SU-DHL-6 (cell line): ENCODE data around the gene CCL20.

Experiments used
- H2AFZ ChIP-seq: fragments of 200-600 bp; sonication (generic); 2 replicates; pipeline ENCODE4 v1.6.1; 2014; ENCODE audit warnings: low read depth, mild to moderate bottlenecking, moderate library complexity, mixed read lengths, antibody characterized with exemption, low read length; ENCODE audit not compliant: severe bottlenecking
- H3F3A ChIP-seq: fragments of 200-600 bp; shearing (Covaris generic); 2 replicates; pipeline ENCODE4 v1.6.0; 2016; ENCODE audit warnings: antibody characterized with exemption, mild to moderate bottlenecking; ENCODE audit not compliant: insufficient read depth
- H3K27ac ChIP-seq: fragments of 200-600 bp; sonication (generic); 2 replicates; pipeline ENCODE4 v1.5.1; 2016; ENCODE audit warnings: low read depth, mild to moderate bottlenecking, low read length, moderate library complexity, mixed read lengths
- H3K27me3 ChIP-seq: fragments of 200-600 bp; sonication (generic), shearing (Covaris generic); 2 replicates; pipeline ENCODE4 v1.6.0; 2014; ENCODE audit warnings: mild to moderate bottlenecking, low read length
- H3K36me3 ChIP-seq: fragments of 200-600 bp; sonication (generic); 2 replicates; pipeline ENCODE4 v1.6.1; 2014; ENCODE audit warnings: mild to moderate bottlenecking, low read length, mixed read lengths
- H3K4me2 ChIP-seq: fragments of 300-600, 200-600 bp; shearing (Covaris generic), sonication (generic); 2 replicates; pipeline ENCODE4 v1.6.0; 2014; ENCODE audit warnings: low read length, low read depth, mild to moderate bottlenecking; ENCODE audit not compliant: poor library complexity, severe bottlenecking
- H3K4me3 ChIP-seq: fragments of 200-600 bp; sonication (generic); 2 replicates; pipeline ENCODE4 v1.5.1; 2014; ENCODE audit warnings: antibody characterized with exemption, low read length, mild to moderate bottlenecking, mixed read lengths; ENCODE audit not compliant: insufficient read depth, poor library complexity, severe bottlenecking
- H3K79me2 ChIP-seq: fragments of 200-600 bp; sonication (generic); 2 replicates; pipeline ENCODE4 v1.6.1; 2014; ENCODE audit warnings: mild to moderate bottlenecking, low read length, moderate library complexity; ENCODE audit not compliant: insufficient read depth
- H3K9ac ChIP-seq: fragments of 200-600 bp; sonication (generic); 2 replicates; pipeline ENCODE4 v1.7.0; 2014; ENCODE audit warnings: mild to moderate bottlenecking, low read length
- H3K9me2 ChIP-seq: fragments of 200-600 bp; sonication (generic); replicated peaks from 2 replicates; pipeline ENCODE4 v1.6.1; 2014; ENCODE audit warnings: low read length; ENCODE audit not compliant: insufficient read depth
- H3K9me3 ChIP-seq: fragments of 200-600 bp; sonication (generic); 2 replicates; pipeline ENCODE4 v1.6.1; 2014; ENCODE audit warnings: low read length, mixed read lengths; ENCODE audit not compliant: insufficient read depth
- H4K20me1 ChIP-seq: fragments of 200-600 bp; sonication (generic); 2 replicates; pipeline ENCODE4 v1.6.1; 2014; ENCODE audit warnings: low read depth, mild to moderate bottlenecking, antibody characterized with exemption, low read length, moderate library complexity, mixed read lengths
- EZH2phosphoT487 ChIP-seq: fragments of 200-600 bp; sonication (generic), shearing (Covaris generic); conservative IDR thresholded peaks from 2 replicates; pipeline ENCODE4 v1.6.1; 2018; ENCODE audit warnings: mild to moderate bottlenecking, antibody characterized with exemption, low read length, moderate library complexity, mixed read lengths
- TF ChIP-seq, protein P1 (sequence below): fragments of 200-600 bp; sonication (generic); IDR thresholded peaks from one replicate; pipeline ENCODE4 v1.5.1; 2017; ENCODE audit warnings: antibody characterized with exemption, mild to moderate bottlenecking, low read length, moderate library complexity; ENCODE audit not compliant: insufficient read depth, poor library complexity, severe bottlenecking

The CCL20 gene

GRCh38 chr2:227804975-227805374 is 8.7 kb upstream of the CCL20 start:
- no peak overlapping the region for H3K27ac ChIP-seq
- TF ChIP-seq, protein P1, sequence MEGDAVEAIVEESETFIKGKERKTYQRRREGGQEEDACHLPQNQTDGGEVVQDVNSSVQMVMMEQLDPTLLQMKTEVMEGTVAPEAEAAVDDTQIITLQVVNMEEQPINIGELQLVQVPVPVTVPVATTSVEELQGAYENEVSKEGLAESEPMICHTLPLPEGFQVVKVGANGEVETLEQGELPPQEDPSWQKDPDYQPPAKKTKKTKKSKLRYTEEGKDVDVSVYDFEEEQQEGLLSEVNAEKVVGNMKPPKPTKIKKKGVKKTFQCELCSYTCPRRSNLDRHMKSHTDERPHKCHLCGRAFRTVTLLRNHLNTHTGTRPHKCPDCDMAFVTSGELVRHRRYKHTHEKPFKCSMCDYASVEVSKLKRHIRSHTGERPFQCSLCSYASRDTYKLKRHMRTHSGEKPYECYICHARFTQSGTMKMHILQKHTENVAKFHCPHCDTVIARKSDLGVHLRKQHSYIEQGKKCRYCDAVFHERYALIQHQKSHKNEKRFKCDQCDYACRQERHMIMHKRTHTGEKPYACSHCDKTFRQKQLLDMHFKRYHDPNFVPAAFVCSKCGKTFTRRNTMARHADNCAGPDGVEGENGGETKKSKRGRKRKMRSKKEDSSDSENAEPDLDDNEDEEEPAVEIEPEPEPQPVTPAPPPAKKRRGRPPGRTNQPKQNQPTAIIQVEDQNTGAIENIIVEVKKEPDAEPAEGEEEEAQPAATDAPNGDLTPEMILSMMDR = no peak
- no peak for TF ChIP-seq EZH2phosphoT487
- no peaks in the 10 kb centered on the region for H3K9me3 ChIP-seq
- no peaks in the 10 kb centered on the region for H3K27me3 ChIP-seq
- H3K4me3 ChIP-seq = no peak overlapping the region
- no peak overlapping the region for H3K4me2 ChIP-seq
- H3F3A ChIP-seq = no peaks in the 10 kb centered on the region
- no peak overlapping the region for H2AFZ ChIP-seq
- H4K20me1 ChIP-seq = no peaks in the 10 kb centered on the region
- H3K36me3 ChIP-seq = no peaks in the 10 kb centered on the region
- H3K9me2 ChIP-seq = no peaks in the 10 kb centered on the region
- H3K9ac ChIP-seq = no peak overlapping the region
- H3K79me2 ChIP-seq = no peaks in the 10 kb centered on the region

- TF ChIP-seq EZH2phosphoT487 = no peak
- TF ChIP-seq, protein P1 = no peak
- H3K79me2 ChIP-seq = no peaks in the 10 kb centered on the region
- H3K27ac ChIP-seq = no peak overlapping the region
- H3K27me3 ChIP-seq = no peaks in the 10 kb centered on the region
- no peaks in the 10 kb centered on the region for H4K20me1 ChIP-seq
- H3K4me3 ChIP-seq = no peak overlapping the region
- no peaks in the 10 kb centered on the region for H3K36me3 ChIP-seq
- no peak overlapping the region for H2AFZ ChIP-seq
- H3K9me2 ChIP-seq = no peaks in the 10 kb centered on the region
- no peak overlapping the region for H3K9ac ChIP-seq
- H3F3A ChIP-seq = no peaks in the 10 kb centered on the region
- no peaks in the 10 kb centered on the region for H3K9me3 ChIP-seq
- no peak overlapping the region for H3K4me2 ChIP-seq
Observed at GRCh38 chr2:227805578-227805977, 8.1 kb upstream of the CCL20 start.

DNA sequence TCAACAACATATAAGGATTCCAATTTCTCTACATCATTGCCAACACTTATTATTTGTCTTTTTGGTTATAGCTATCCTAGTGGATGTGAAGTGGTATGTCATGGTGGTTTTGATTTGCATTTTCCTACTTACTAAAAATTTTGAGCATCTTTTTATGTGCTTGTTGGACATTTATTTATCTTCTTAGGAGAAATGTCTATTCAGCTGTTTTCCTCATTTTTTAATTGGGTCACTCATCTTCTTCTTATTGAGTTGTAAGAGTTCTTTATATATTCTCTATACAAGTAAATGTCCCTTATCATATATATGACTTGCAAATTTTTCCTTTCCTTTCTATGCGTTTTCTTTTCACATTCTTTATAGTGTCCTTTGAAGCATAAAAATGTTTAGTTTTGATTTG is 4.7 kb upstream of the CCL20 start:
- H3K4me3 ChIP-seq = no peak overlapping the region
- TF ChIP-seq, protein P1 = no peak
- no peak for TF ChIP-seq EZH2phosphoT487
- H3K27ac ChIP-seq = no peak overlapping the region
- H3K9me3 ChIP-seq = no peaks in the 10 kb centered on the region
- H3K9me2 ChIP-seq = no peaks in the 10 kb centered on the region
- H3K9ac ChIP-seq = no peak overlapping the region
- H3F3A ChIP-seq = no peaks in the 10 kb centered on the region
- H3K27me3 ChIP-seq = no peaks in the 10 kb centered on the region
- no peaks in the 10 kb centered on the region for H3K79me2 ChIP-seq
- H2AFZ ChIP-seq = no peak overlapping the region
- no peaks in the 10 kb centered on the region for H3K36me3 ChIP-seq
- H4K20me1 ChIP-seq = no peaks in the 10 kb centered on the region
- H3K4me2 ChIP-seq = no peak overlapping the region

- Histone ChIP-seq H3K27me3 (no peaks in the 10 kb centered on the region), H3K9ac (no peak overlapping the region), H3K4me2 (no peak overlapping the region), H3K36me3 (no peaks in the 10 kb centered on the region), H3K9me2 (no peaks in the 10 kb centered on the region), H3F3A (no peaks in the 10 kb centered on the region), H3K27ac (no peak overlapping the region), H4K20me1 (no peaks in the 10 kb centered on the region), H3K9me3 (no peaks in the 10 kb centered on the region), H3K4me3 (no peak overlapping the region), H2AFZ (no peak overlapping the region), H3K79me2 (no peaks in the 10 kb centered on the region)
- TF ChIP-seq, protein P1 = no peak
- no peak for TF ChIP-seq EZH2phosphoT487
Observed at GRCh38 chr2:227812001-227812400, 1.6 kb upstream of the CCL20 start.
